NCI-H2196 treated with DMSO at 0.1 percent for 48 hours (cell line): ENCODE measurements around the gene SYT9.
"Not testable (repeated sequence)": the region's sequence is repeated elsewhere in the genome, so short reads cannot be mapped to it uniquely, and the experiment has no call there.

Source experiments
- DNase-seq: peaks from one replicate; lab custom pipeline; 2025; ENCODE audit not compliant: unreplicated experiment; lab: John Stamatoyannopoulos, UW

Gene SYT9

DNA sequence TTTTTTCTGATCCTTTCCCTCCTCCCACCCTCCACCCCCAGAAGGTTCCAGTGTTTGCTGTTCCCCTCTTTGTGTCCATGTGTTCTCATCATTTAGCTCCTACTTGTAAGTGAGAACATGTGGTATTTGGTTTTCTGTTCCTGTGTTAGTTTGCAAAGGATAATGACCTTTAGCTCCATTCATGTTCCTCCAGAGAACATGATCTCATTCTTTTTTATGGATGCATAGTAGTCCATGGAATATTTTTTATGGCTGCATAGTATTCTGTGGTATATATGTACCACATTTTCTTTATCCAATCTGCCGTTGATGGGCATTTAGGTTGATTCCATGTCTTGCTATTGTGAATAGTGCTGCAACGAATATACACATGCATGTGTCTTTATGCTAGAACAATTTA lies 83.7 kb downstream of the SYT9 start:
- DNase-seq: not testable (repeated sequence)

DNA sequence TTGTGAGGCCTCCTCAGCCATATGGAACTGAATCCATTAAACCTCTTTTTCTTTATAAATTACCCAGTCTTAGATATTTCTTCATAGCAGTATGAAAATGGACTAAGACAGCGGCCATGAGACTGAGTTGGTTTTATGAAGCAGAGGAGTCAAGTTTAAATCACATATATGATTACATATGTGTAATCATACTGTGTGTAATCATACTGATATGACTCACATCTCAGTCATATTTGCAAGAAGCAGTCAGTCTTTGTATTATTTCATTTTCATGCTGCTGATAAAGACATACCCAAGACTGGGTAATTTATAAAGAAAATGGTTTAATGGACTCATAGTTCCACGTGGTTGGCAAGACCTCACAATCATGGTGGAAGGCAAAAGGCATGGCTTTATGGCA lies 89.8 kb downstream of the SYT9 start:
- DNase-seq: no peak

DNA sequence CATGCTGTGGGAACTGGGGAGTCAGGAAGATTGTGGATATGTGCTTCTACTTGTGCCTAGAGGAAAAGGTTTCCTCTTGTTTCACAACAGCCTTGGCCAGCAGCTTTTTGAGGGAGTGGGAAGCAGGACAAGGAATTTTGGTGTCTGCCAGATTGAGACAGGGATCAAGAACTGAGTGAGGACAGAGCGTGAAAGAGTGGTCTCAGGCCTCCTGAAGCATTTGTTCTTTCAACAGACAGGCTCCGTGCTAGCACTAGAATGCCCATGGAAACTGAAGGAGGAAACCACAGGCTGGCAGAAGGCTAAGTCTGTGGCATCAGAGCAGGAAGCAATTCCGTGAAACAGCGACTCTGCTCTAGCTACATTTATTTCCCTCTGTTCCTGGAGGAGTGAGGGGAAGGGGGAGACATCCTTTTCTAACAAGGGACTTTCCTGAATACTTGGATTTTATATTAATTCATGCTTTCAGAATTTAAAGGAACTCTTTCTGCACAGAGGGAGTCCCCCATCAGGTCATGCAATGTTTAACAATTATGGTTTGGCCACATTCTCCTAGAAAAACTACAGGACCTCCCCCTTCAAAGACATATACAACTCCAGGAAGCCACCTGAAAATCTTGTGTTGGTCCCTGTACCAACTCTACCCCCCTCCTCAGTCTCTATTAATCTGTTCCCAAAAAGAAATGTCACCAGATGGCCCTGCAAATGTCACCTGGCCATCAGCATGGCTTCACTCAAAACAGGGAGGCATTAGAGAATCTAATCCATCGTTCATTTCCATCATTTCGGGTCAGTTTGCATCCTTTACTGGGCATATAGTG lies 96.1 kb downstream of the SYT9 start:
- no peak for DNase-seq

DNA sequence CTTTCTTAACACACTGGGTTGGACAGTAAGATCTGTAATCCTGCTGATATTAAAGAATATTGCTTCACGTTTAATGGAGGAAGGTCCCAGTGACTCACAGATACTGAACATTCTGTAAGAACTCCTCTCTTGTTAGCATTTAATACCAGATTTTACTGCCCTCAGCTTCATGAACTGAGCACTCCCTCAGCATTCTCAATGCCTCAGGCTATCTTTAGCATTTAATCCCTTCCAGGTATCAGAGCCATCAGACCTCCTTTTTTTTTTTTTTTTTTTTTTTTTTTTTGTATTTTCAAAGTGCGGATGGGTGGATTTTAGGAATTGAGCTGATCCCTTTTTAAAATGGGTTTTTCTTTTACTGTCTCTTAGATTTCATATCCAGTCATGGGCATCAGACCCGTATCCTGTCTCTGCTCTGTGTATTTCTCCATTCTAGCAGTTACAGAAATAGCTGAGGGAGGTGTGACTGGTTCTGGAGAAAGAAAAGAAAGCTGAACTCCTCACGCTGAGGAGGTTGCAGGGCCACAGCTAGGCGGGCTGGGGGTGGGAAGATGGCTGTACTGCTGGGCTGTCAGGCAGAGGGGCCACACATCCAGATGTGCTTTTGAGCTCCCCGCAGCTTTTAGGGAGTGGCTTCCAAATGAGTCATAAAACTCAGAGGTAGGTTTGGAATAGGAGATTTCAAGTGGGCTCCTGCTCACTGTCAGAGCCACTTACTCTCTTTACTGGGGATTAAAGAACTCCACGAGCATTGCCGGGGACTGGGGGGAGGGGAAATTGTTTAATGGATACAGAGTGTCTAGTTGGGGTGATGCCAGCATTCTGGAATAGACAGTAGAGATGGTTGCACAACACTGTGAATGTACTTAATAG lies 97.0 kb downstream of the SYT9 start:
- DNase-seq: no peak

DNA sequence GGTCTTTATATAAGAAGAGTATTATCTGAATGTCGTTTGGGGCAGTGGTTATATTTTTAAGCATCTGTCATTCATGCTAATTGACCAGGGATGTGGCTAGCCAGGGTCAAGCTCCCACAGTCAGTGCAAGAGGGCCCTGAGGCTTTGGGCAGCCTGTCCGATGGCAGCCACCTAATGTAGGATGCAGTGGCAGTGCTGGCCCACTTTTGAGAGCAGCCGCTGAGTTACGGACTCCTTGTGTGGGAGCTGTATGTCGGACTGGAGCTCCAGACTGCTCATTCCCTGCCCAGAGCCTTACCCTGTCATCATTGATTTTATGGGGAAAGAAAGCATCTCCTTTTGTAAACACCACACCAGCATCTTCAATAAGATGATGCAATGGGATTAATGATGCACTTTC lies 99.5 kb downstream of the SYT9 start:
- DNase-seq: no peak

DNA sequence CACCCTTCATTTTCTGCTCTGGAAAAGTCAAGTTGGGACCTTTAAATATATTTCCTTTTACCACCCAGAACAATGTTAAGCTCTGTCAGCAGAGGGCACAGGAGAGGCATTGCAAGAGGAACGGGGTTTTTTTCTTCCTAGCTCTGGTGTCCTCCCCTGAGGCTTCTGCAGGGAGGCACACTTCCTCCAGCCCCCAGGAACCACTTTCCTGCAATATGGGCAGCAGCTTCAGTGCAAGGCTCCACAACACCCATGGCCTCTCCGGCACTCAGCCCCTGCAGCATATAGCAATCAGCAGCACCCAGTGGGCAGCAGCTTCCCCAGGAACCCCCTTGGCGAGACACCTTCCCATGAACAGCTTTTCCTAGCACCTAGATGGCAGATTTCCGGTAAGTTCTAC lies 101.4 kb downstream of the SYT9 start:
- DNase-seq: no peak

DNA sequence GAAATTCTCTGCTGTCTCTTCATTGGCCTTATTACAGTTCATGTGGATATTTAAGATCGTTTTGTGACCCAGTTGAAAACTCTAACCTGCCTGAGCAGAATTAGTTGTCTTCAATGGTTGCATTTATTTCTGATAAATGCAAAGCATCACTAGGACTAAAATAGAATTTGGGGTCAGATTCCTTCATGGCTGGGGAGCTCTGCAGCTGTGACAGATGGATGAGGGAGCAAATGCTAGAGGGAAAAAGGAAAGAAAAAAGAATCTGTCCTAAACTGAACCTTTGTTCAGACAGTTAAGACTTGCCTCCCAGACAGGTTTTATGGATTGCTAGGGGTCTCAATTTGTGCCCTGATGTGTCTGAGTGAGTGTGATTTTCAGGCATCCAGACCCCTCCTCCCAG lies 113.0 kb downstream of the SYT9 start:
- DNase-seq: no peak

DNA sequence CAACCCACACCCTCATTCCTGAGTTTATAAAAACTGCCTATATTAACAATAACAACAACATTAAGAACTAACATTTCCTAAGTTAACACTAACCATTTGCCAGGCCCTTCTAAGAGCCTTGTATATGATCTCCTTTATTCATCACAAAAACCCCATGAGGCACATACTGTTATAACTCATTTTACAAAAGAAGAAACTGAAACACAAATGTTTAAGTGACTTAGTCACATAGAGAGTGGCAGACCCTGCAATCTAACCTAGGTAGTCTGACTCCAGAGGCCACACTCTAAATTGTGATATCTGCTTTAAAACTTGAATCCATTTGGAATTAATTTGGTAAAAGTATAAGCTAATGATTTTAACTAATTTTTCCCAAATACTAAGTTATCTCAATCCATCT lies 116.1 kb downstream of the SYT9 start:
- DNase-seq: no peak

DNA sequence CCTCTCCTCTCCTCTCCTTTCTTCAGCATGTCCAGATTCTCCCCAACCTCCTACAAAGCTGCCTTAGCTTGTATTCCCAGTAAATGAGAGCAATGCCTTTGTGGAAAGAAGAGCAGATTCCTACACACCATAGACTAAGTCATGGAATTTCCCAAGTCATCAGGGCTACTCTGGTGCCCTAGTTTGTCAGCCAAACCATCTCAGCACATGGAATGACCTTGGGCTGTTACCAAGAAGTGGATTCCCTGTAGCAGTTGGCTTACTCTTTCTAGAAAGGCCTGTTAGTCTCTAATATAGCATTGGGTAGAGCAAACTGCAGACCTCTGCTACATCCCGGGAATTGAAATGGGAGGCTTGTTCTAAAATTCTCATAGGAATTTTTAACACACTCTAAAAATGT lies 124.7 kb downstream of the SYT9 start:
- DNase-seq: no peak

DNA sequence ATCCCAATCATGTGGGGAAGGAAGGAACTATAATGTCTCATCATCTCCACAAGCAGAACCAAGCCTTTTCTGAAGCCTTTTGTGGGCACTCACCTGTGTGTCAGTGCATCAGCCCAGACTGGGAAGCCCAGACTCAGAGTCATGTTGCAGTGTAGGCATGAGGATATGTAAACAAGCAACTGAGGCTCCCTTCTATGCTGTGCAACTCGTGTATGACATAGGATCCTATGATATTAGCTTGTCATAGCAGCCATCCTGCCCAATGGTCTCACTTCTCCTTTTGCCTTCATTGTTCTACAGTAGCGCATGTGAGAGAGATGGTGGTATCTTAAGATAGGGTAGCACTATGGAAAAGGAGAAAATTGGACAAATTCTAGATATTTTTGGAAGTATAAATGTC lies 130.2 kb downstream of the SYT9 start:
- no peak for DNase-seq

DNA sequence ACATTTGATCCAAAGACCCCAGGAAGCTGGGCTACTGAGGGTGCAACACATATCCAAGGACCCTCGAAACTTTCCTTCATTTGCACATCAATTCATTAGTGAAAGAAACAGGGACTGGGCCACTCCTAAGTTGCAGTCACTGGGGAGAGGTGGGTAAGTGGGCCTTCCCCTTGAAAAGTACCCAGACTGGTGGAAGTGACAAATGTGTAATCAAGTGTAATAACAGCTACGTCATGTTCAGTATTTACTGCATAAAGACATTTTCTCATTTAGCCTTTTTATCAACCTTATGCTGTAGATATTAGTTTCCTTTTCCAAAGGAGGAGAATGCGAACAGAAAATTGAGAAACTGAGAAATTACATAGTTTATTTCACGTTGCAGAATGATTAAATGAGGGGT lies 131.7 kb downstream of the SYT9 start:
- DNase-seq: no peak

DNA sequence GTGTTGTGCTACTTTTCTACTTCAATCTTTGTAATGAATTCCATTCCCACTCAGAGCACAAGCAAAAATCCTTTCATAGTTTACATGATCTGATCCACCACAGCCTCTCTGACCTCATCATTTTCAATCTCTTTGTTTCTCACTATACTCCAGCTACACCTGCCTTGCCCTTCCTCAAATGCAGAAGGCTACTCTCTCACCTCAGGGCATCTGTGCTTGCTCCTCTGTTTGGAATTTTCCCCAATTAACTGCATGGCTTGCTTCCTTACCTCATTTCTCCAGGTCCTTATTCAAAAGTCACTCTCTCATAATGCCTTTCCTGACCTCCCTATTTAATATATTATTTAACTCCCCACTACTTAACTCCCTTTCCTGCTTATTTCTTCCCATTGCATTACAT lies 133.0 kb downstream of the SYT9 start:
- no peak for DNase-seq

DNA sequence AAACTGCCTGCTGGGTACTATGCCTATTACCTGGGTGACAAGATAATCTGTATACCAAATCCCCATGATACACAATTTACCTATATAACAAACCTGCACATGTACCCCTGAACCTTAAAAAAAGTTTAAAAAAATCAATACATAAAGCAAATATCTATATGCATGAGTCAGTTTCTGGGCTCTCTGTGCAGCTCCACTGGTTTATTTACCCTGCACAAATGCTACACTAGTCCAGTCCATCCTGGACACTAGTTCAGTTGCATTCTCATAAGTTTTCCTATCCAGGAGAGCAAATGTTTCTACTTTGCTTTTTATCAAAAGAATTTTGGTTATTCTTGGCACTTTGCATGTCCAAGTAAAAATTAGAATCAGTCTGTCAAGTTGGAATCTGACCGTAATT lies 133.8 kb downstream of the SYT9 start:
- DNase-seq: no peak

DNA sequence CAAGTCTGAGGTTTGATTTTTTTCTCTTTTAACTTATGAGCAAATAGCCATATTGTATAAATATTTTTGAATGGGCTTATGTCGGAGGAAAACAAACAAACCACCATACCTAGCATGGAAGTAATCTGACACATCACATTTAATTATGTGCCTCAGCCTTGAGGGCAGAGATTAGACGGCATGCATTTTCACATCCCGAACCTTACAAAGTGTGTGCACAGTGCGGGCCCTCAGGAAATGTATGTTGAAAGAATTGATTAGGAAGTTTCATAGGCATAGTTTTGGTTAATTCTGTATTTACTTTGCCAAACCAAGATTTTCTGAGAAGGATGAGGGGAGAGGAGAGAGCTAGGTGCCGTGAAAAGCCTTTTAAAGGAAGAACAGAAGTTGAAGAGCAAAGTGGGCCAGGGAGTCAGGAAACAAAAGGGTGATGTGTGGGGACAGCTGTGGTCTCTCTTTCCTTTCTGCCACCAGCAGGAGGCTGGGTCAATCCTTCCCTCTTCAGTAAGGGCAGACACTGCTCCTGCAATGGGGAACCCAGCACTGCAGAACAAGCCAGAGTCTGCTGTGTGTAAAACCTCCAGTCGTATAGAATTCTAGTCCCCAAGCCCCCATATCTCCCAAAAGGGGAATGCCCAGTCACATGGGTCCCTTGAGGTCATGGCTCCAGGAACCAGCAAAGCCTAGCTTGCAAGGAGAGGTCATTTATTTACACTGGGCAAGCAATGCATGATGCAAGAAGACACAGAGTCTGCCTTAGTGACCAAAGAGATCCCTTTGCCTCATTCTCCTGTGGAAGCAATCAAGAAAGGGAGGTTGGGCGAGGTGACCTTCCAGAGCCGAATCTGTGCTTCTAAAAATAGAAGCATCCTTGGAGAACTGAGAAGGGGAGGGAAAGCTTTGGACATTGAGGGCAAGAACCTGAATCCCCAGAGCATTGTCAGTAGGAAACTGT lies 162.5 kb downstream of the SYT9 start:
- DNase-seq: no peak

DNA sequence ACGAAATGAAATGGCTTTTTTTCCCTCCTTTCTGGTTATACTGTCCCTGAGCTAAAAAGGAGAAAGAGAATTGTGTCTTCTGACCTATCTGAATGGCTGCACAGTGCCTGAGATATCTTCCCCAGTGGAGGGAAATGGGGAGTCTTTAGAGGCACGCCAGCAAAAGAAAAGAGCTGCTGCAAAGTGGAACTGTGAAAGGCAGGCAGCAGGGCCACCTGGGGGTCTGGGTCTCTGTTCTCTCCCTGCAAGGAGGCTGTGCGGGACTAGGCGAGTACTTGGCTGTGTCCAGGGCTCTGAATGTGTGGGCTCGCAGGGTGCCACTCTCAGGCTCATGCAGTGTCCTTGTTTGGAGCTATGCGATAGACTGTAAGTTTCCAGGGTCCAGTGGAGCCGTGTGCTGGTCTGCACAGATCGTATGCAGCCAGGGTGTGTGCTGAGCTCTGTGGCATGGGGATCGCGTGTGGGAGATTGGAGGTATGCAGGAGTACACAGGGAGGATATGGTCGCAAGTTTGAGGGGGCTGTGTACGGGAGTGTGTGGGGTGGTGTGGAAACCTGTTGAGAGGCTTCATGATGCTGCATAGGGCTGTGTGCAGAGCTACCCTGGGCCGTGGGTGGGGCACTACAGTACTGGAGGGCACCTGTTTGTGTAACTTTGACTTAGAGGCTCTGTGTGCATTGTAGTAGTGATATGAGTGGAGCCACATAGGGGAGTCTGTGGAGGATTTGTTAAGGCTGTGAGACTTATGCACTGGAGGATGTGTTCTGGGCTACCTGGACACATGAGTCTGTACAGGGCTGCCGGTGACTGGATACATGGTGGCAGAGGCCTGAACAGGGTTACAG lies 163.5 kb downstream of the SYT9 start:
- no peak for DNase-seq

DNA sequence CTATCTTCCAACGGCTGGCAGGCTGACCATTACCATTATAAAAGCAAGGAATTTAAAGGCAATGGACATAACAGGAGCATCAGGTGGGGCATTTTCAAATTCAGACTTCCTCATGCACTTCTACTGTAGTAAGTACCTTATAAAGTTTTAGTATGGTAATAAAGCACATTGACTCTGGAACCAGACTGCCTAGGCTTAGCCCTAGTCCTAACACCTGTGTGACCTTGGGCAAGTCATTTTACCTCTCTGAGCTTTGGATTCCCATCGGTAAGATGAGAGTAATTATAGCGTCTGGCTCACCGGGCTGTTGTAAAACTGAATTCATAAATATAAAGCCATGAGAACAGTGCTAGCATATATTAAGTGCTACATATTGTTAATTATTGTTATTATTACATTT lies 164.4 kb downstream of the SYT9 start:
- DNase-seq: no peak

DNA sequence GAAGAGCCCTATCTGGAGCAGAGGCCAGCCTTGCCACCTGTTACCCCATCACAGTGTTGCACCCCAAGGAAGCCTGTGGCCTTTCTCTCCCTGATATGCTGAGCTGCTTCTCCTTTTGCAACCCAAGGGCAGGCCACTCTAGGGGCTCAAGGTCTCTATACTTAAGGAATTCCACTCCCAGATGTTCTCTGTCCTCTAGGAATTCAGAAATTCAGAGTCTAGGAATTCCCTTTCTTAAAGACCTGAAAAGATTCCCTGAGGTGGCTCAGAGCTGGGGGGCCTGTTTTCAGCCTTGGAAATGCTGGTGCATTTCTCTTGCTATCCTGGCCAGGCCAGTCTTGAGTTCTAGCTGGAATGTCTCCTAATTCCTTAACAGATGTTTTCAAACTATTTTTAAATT lies 165.6 kb downstream of the SYT9 start:
- no peak for DNase-seq

DNA sequence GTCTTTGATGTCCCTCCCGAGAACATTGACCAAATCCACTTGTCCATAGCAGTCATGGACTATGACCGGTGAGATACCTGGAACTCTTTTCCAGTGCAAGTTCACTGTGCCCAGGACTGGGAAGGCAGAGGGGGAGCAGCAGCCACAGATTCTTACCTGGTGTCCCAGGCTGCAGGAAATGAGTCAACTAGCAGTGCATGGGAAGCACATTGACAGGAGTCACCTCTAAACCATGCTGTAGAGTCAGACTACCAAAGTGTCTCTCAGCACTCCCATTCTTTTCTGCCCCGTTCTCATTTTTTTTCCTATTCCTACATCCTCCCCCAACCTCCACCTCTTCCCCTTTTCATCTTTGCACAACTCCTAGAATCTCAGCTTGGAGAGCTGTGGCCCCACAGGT lies 166.4 kb downstream of the SYT9 start:
- no peak for DNase-seq

DNA sequence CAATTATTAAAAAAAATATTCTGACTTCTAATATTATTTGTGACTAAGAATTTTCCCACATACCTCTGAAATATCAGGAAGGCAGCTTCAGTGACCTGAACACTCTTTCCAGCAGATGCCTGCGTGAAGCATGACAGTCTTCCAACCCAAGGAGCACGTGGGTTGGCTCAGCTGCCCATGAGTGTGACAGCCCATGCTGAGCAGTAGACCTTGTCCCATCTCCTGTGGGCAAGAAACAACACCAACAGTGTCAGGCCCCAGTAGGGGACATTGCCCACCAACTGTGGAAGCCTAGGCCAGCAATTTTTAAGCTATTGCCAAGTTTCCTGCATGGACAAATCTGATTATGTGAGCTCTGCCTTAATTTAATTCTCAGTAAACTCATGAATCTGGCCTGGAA lies 167.2 kb downstream of the SYT9 start:
- no peak for DNase-seq

DNA sequence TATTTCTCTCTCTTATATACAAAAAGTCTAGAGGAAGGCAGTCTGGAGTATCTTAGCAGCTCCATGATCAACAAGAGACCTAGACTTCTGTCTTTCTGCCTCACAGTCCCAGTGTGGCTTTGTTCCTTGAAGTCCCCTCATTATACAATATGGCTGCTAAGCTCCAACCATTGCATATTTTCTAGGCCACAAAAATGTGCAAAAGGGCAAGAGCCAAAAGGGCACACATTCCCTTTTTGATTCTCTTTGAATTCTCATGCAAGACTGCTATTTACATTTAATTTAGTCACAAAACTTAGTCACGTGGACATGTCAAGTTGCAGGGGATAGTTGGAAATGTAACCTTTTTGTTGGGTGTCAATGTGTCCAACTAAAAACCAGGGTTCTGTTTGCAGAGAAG lies 169.4 kb downstream of the SYT9 start:
- DNase-seq: no peak
